Amygdala (tissue), 56 donors: ENCODE measurements around the gene DNAH2.
"Not testable (repeated sequence)": the region's sequence is repeated elsewhere in the genome, so short reads cannot be mapped to it uniquely, and the experiment has no call there.

Experiments
- DNase-seq, 56 donors: peaks; one replicate each; lab custom pipeline; 2025; lab: John Stamatoyannopoulos, UW

DNAH2 gene

DNA sequence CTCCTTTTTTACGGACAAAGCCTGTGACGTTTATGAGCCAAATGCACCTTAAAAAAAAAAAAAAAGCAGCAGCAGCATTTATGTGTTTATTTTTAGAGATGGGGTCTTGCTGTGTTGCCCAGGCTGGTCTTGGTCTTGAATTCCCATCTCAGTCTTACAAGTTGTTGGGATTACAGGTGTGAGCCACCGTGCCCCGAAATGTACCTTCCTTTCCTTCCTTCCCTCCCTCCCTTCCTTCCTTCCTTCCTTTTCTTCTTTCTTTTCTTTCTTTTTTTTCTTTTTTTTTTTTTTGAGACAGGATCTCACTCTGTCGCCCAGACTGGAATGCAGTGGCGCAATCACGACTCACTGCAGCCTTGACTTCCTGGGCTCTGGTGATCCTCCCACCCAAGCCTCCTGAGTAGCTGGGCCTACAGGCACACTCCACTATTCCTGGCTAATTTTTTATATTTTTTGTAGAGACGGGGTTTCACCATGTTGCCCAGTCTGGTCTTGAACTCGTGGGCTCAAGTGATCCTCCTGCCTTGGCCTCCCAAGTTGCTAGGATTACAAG is 92.3 kb downstream of the DNAH2 start:
- DNase-seq = not testable (repeated sequence)

DNA sequence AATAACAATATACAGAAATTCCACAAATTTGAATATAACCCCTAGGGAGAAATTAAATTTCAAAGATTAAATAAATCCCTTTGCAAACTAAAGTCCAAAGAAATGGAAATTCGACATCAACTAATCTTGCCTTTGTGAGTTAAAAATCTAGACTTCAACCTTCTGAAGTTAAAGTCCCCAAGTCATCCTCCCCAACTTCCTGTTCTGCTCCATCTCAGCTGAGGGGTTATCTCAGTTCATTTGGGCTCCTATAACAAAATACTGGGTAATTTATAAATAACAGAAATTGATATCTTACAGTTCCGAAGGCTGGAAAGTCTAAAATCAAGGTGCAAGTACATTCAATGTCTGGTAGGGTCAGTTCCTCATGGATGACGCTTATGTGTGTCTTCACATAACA is 93.7 kb downstream of the DNAH2 start:
- DNase-seq = no peak

DNA sequence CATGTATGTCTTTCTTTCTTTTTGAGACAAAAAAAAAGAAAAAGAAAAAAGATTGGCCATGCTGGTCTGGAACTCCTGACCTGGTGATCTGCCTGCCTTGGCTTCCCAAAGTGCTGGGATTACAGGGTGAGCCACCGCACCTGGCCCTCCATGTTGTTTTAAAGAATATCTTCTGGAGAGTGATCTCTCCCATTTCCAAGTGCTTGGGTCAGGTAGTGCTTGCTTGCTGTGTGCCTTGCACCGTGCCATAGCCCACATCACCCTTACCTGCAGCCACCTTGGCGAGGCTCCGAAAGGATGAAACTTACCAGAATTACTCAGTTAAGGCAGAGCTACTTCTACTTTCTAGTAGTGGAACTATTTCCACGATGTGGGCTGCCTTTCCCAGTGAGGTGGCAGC is 97.4 kb downstream of the DNAH2 start:
- no peak for DNase-seq

DNA sequence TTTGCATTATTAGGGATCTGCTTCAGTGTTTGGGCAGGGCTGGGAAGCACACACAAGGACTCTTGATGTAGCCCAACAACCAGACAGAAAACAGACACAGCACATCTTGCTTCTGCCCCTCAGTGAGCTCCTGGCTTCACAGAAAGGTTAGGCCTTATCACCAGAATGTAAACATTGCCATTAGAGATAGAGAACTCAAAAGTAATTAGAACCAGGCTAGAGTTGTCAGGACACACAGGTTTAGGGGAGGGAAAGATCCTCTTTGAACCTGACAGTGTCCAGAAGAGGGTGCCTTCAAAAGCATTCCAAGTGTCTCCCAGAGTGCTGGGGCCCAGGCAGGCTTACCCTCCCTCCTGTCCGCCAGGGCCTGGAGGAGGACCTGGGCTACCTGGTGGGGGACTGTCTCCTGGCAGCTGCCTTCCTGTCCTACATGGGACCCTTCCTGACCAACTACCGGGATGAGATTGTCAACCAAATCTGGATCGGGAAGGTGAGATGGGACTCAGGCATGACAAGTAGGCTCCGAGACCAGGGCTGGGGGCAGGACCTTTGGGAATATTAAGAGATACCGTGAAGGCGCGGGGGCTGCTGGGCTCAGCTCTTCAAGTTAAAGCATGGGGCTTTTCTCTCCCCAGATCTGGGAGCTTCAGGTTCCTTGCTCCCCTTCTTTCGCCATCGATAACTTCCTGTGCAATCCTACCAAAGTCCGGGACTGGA is 99.5 kb downstream of the DNAH2 start:
- no peak for DNase-seq

DNA sequence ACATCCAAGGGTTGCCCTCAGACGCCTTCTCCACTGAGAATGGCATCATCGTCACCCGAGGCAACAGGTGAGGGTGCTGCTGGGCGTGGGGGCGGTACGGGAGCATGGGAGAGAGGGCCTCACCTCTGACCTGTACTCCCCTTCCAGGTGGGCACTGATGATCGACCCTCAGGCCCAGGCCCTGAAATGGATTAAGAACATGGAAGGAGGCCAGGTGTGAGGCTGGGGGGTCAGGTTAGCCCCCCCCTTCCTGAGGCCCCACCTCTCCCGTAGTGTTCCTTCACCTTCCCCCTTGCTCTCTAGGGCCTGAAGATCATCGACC is 100.1 kb downstream of the DNAH2 start:
- DNase-seq = no peak

DNA sequence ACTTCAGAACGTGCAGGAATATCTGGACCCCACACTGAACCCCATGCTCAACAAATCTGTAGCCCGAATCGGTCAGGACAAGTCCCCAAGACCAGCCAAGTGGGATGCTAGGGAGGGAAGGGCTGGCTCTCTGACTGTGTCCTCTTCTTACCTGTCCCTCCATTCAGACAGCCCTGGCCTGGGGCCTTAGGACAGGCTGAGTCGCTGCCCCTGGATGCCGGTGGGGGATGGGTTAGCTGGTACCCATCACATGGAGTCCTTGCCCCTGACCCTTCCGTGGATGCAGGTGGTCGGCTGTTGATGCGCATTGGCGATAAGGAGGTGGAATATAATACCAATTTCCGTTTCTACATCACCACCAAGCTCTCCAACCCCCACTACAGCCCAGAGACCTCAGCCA is 100.5 kb downstream of the DNAH2 start:
- no peak for DNase-seq

DNA sequence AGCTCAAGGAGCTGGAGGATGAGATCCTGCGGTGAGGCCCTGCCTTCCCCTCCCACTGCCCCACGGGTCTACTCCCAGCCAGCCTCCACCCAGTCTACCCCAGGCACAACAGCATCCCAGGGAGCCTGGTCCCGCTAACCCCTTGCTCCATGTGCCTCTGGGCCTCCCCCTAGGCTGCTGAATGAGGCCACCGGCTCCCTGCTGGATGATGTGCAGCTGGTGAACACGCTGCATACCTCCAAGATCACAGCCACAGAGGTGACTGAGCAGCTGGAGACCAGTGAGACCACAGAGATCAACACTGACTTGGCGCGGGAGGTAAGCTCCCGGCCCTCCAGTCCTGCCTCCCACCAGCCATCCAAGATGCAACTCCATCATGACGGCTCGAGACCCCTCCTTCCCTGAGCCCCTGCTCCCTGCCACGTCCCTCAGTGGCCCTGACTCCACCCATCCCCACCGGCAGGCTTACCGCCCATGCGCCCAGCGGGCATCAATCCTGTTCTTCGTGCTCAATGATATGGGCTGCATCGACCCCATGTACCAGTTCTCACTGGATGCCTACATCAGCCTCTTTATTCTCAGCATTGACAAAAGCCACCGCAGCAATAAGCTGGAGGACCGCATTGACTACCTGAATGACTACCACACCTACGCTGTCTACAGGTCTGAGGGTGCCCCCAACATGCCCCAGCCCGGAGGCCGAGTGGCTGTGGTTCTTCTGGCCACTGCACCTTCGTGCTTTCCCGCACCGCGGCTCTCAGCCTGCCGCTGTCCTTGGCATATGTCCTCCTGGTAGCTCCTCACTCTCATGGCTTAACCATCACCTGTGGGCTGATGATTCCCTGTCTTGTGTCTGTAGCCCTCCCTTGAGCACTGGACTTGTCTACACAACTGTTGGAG is 101.5 kb downstream of the DNAH2 start:
- DNase-seq = no peak

DNA sequence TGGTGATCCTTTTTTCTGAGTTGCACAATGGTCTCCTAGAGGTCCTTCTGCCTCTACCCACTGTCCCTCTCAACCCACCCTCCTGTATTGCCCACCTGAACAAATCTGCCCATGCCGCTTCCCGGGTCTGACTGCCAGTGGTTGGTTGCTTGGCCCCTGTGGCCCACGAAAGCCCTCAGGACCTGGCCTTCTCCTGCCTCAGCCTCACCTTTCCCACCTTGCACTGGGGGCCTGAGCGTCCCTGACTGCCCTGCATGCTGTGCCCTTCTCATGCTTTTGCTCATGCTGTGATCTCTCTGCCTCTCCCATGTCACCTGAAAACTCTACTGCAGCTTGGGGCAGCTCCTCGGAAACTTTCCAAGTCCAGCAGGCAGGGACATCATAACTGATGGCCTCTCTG is 102.7 kb downstream of the DNAH2 start:
- no peak for DNase-seq

DNA sequence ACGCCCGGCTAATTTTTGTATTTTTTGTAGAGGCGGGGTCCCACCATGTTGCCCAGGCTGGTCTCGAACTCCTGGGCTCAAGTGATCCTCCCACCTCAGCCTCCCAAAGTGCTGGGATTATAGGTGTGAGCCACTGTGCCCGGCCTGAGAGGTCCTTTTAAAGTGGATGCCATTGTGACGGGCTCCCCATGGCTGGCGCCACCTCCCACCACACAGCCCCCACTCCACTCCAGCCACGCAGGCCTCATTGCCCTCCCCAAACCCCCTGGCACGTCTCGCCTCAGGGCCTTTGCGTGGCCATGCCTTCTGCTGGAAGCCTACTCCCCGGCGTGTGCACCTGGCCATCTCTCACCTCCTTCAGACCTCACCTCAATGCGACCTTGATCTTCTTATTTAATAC is 104.6 kb downstream of the DNAH2 start:
- DNase-seq = no peak

DNA sequence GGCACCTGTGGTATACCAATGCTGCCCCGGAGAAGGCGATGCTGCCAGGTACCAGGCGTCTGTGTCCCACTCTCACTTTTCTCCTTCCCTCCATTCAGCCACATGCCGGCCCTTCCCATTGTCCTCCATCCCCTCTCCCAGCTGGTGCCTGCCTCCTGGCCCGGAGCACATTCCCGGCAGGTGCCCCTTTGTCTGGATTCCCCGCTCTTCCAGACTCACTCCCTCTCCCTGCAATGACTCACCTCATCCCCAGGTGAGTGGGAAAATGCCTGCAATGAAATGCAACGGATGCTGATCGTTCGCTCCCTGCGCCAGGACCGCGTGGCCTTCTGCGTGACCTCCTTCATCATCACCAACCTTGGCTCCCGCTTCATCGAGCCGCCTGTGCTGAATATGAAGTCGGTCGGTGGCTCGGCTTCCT is 106.0 kb downstream of the DNAH2 start:
- no peak for DNase-seq

DNA sequence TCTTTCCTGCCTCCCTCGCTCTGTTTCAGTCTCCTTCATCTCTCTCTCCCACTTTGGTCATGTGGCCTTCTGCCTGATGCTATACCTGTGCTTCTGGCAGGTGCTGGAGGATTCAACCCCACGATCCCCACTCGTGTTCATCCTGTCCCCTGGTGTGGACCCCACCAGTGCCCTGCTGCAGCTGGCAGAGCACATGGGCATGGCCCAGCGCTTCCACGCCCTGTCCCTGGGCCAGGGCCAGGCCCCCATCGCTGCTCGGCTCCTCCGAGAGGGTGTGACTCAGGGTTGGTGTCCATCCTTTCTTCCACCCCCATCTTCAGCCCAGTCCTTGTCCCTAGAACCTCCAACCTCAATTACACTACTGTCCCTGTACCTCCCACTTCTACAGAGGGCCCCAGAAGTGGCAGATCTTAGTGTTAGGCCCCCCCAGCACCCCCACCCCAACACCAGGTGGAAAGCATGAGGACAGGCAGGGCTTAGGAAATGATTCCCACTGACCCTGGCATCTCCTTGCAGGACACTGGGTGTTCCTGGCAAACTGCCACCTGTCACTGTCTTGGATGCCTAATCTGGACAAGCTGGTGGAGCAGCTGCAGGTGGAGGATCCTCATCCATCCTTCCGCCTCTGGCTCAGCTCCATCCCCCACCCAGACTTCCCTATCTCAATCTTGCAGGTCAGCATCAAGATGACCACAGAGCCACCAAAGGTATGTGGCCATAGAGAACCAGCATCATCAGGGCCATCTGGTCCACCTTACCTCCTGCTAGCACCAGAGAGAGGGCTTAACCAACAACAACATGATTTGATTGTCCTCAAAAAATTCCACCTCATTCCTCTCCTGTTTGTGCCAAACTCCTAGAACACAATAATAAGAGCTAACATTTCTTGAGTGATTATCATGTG is 106.7 kb downstream of the DNAH2 start:
- no peak for DNase-seq

DNA sequence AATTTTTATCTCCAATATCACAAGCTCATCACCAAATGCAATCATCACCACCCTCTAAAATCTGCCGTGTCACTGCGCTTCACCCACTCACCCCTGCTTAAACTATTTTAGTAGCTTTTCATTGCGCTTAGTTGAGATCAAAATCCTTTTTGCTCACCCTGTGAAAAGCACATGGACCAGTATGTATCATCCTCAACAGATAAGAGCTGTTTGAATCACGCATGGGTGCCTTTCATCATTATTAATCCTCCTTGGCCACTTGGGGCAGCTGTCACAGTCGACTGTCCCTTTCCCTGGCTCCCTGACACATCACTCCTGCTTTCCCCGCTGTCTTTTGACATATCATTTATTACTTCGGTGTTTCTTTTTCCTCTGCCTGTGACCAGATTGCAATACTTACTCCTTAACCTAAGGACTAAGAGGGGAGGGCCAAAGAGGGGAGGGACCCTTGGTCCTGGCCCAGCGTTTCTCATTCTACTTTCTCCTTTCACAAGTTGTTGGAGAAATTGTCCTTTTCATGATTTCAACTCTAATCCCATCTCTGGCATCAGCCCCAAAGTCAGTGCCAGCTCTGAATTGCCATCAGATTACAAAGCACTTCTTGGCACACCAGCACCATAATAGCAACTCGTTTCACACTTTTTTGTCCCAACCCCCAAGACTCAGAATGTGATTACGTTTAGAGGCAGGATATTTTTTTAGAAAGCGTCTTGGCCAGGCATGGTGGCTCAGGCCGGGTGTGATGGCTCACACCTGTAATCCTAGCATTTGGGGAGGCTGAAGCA is 107.9 kb downstream of the DNAH2 start:
- DNase-seq = peak in 2 of 56 donors; percentile 37 to 43

DNA sequence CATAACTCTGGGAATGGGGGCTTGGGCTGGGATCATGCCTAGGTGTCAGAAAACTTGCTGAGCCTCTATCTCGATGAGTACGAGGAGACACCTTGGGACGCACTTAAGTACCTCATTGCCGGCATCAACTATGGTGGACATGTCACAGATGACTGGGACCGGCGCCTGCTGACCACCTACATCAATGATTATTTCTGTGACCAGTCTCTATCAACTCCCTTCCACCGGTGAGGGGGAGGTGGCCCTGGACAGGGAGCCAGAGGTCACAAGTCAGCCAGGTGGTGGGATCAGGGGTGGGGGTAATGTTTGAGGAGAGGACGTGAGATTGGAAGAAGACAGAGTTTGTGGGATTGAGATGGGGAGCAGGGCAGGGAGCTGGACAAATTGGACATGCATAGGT is 113.1 kb downstream of the DNAH2 start:
- no peak for DNase-seq

DNA sequence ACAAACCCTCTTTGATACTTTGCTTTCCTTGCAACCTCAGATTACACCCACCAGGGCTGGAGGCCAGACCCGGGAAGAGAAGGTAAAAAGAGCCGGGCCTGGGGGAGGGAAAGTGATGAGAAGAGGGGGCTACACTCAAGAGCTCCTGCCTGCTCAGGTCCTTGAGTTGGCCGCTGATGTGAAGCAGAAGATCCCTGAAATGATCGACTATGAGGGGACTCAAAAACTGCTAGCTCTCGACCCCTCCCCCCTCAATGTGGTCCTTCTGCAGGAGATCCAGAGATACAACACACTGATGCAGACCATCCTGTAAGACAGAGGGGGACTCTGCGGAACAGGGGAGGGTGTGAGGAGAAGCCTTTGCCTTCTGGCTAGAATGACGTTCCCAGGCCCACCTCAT is 113.7 kb downstream of the DNAH2 start:
- DNase-seq = no peak

DNA sequence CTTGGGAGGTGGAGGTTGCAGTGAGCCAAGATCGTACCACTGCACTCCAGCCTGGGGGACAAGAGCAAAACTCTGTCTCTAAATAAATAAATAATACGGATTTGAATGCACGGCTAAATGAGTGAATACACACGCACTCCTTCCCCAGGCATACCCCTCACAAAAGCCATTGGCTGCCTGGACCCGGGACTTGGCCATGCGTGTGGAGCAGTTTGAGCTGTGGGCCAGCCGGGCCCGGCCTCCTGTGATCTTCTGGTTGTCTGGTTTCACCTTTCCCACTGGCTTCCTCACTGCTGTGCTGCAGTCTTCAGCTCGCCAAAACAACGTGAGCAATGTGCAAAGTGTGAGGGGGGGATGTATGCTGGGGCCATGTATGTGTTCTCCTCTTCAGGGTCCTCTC is 114.9 kb downstream of the DNAH2 start:
- no peak for DNase-seq

DNA sequence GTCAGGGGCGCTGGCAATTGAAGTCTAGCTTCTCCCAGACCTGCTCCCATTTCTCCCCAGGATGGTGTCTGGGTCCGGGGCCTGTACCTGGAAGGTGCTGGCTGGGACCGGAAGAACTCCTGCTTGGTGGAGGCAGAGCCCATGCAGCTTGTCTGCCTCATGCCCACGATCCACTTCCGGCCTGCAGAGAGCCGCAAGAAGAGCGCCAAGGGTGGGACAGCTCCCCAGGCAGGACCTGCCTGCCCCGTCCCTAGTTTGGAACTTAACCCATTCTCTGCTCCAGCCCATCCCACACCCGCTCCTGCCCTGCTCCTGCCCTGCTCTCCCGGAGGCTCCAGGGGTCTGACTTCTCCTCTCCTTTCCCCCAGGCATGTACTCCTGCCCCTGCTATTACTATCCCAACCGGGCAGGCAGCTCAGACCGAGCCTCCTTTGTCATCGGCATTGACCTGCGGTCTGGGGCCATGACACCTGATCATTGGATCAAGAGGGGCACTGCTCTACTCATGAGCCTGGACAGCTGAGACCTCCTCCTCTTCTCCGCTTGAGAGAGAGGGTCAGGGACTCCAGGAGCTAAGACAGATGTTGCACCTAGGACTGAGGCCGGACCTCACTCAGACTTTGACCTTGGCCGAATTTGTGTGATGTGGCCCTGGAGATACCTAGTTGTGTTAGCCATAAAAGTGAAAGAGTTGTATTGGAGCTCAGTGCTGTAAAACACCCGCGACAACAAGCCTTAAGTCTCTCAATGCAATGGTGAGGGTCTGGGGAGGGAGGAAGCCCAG is 115.7 kb downstream of the DNAH2 start:
- no peak for DNase-seq

DNA sequence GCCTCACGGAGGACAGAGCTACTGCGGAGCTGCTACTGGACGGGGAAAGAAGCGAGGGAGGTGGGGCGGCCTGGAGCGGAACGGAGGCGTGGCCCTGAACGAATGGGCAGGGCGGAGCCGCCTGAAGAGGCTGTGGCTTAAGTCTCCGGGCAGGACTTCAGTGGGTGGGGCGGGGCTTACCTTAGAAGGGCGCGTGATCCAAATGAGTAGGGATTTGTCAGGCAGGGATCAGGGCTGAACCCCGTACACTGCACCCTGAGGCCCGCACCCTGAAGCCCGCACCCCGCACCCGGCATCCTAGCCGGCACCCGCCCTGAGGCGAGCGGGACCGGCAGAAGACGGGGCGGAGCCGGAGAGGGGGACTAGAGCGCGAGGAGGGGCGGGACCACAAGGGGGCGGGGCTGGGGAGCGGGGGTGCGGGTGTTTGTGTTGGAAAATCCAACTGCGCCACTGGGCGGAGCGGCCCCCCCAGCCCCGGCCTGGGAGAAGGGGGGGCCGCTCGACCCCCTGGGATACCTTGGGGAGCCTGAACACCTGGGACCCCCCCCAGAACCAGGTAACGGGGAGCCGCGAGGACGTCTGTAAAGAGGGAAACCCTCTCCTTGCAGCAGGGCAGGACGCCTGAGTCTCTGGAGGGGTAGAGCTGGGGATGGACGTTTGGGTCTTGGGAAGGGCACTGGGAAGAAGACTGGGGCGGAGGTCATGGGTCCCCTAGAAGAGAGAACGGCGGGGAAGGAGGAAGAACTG is 116.4 kb downstream of the DNAH2 start, which contains the start of gene KDM6B:
TSS of gene KDM6B (plus strand) at position 423 of the 747 bp plus-strand sequence. CDS start 11,338 bp downstream, outside the sequence.
- peak in 53 of 56 donors; percentile 29 to 92 (median 81) for DNase-seq

DNA sequence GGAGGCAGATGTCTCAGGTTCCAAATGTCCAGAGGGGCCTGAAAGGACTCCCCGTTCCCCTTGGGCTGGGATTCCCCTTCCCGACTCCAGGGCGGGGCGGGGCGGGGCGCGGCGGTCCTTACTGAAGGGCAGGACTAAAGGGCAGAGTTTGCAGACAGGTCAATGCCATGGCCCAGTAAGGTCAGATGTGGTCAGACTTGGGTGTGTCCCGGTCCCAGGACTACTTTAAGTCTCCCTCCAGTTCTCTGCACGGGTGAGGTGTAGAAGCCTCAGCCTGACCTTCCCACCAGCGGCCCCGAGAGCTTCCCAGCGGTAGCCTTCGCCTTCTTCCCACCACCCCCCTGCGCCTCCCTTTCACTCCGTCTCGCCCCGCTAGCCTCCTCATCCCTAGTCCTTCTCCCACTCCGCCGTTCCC is 117.0 kb downstream of the DNAH2 start:
- peak in 6 of 56 donors; percentile 47 to 72 (median 58) for DNase-seq
